Chondrocyte (in vitro differentiated cells): ENCODE results near the gene ECSIT. TPM values are rescaled to one million over a fixed set of nuclear protein-coding genes. Genes with fewer than 3 reads are reported as not detected.
"Not testable (repeated sequence)": the region's sequence is repeated elsewhere in the genome, so short reads cannot be mapped to it uniquely, and the experiment has no call there.

Source experiments
- DNase-seq: peaks from one replicate; pipeline ENCODE4 v3.0.0; 2021; ENCODE audit warnings: mixed read lengths, low spot score
- H3K27ac Mint-ChIP-seq: one replicate; pipeline ENCODE4 v1.8.0; 2021; ENCODE audit warnings: mild to moderate bottlenecking, moderate library complexity, mixed read lengths; ENCODE audit not compliant: unreplicated experiment
- H3K27me3 Mint-ChIP-seq: 2 replicates; pipeline ENCODE4 v1.8.0; 2021; ENCODE audit warnings: low read depth, mixed read lengths
- H3K36me3 Mint-ChIP-seq: 2 replicates; pipeline ENCODE4 v1.8.0; 2021; ENCODE audit warnings: low read depth, mixed read lengths
- H3K4me1 Mint-ChIP-seq: 2 replicates; pipeline ENCODE4 v1.8.0; 2021; ENCODE audit warnings: low read depth, mild to moderate bottlenecking, mixed read lengths
- H3K4me3 Mint-ChIP-seq: one replicate; pipeline ENCODE4 v1.8.0; 2021; ENCODE audit warnings: mild to moderate bottlenecking, moderate library complexity, mixed read lengths; ENCODE audit not compliant: unreplicated experiment
- H3K9me3 Mint-ChIP-seq: 2 replicates; pipeline ENCODE4 v1.8.0; 2021; ENCODE audit warnings: low read depth, mixed read lengths
- total RNA-seq: library from RNA; stranded (reverse); gene quantifications from 3 replicates; pipeline ENCODE4 v1.2.1, GENCODE V29; 2021
- TF ChIP-seq, protein P1 (sequence below): fragments of 200-600 bp; sonication (generic); IDR thresholded peaks from 2 replicates; pipeline ENCODE4 v1.5.0; 2021; ENCODE audit warnings: antibody characterized with exemption, mild to moderate bottlenecking, moderate library complexity

ECSIT gene
- total RNA-seq, 1 donor from 2014 or later: 20.5 TPM

GRCh38 chr19:11570039-11570462, 41.1 kb upstream of the ECSIT start:
- TF ChIP-seq, protein P1, sequence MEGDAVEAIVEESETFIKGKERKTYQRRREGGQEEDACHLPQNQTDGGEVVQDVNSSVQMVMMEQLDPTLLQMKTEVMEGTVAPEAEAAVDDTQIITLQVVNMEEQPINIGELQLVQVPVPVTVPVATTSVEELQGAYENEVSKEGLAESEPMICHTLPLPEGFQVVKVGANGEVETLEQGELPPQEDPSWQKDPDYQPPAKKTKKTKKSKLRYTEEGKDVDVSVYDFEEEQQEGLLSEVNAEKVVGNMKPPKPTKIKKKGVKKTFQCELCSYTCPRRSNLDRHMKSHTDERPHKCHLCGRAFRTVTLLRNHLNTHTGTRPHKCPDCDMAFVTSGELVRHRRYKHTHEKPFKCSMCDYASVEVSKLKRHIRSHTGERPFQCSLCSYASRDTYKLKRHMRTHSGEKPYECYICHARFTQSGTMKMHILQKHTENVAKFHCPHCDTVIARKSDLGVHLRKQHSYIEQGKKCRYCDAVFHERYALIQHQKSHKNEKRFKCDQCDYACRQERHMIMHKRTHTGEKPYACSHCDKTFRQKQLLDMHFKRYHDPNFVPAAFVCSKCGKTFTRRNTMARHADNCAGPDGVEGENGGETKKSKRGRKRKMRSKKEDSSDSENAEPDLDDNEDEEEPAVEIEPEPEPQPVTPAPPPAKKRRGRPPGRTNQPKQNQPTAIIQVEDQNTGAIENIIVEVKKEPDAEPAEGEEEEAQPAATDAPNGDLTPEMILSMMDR: no peak
- Mint-ChIP-seq H3K27me3 (no peaks in the 10 kb centered on the region), H3K4me3 (no peak overlapping the region), H3K27ac (no peak overlapping the region), H3K4me1 (no peaks in the 10 kb centered on the region), H3K9me3 (no peaks in the 10 kb centered on the region), H3K36me3 (no peaks in the 10 kb centered on the region)
- no peak for DNase-seq

GRCh38 chr19:11566164-11566563, 37.2 kb upstream of the ECSIT start:
- Mint-ChIP-seq H3K36me3 (no peaks in the 10 kb centered on the region), H3K4me3 (no peak overlapping the region), H3K4me1 (no peaks in the 10 kb centered on the region), H3K27ac (no peak overlapping the region), H3K27me3 (no peaks in the 10 kb centered on the region), H3K9me3 (no peaks in the 10 kb centered on the region)
- no peak for DNase-seq
- TF ChIP-seq, protein P1: no peak

DNA sequence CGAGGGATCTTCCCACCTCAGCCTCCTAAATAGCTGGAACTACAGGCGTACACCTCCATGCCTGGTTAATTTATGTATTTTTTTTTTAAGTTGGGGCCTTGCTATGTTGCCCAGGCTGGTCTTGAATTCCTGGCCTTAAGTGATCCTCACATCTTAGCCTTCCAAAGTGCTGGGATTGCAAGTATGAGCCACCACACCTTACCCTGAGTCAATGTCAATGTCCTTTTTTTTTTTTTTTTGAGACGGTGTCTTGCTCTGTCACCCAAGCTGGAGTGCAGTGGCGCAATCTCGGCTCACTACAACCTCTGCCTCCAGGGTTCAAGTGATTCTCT, 36.7 kb upstream of the ECSIT start:
- H3K4me3 Mint-ChIP-seq, DNase-seq, H3K36me3 Mint-ChIP-seq, H3K9me3 Mint-ChIP-seq, H3K27me3 Mint-ChIP-seq, H3K4me1 Mint-ChIP-seq, H3K27ac Mint-ChIP-seq: not testable (repeated sequence)

DNA sequence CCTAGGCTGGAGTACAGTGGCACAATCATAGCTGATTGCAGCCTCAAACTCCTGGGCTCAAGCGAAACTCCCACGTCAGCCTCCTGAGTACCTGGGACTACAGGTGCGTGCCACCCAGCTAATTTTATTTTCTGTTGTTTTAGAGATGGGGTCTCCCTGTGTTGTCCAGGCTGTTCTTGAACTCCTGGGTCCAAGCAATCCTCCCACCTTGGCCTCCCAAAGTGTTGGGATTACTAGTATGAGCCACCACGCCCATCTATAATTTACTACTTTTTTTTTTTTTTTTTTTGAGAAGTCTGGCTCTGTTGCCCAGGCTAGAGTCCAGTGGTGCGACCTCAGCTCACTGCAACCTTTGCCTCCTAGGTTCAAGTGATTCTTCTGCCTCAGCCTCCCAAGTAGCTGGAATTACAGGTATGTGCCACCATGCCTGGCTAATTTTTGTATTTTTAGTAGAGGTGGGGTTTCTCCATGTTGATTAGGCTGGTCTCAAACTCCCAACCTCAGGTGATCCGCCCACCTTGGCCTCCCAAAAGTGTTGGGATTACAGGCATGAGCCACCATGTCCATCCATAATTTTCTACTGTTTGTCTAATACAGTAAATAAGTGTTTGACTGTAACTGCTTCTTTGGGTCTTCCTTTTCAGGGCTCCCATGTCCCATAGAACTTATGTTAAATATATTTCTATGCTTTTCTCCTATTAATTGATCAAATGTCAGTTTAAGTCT, 35.3 kb upstream of the ECSIT start:
- H3K36me3 Mint-ChIP-seq, DNase-seq, H3K9me3 Mint-ChIP-seq, H3K27ac Mint-ChIP-seq, H3K4me3 Mint-ChIP-seq, H3K27me3 Mint-ChIP-seq: not testable (repeated sequence)
- peaks cover 10% of the 10 kb centered on the region for H3K4me1 Mint-ChIP-seq

- DNase-seq: no peak
- H3K9me3 Mint-ChIP-seq: no peaks in the 10 kb centered on the region
- TF ChIP-seq, protein P1: no peak
- no peaks in the 10 kb centered on the region for H3K36me3 Mint-ChIP-seq
- no peak overlapping the region for H3K4me3 Mint-ChIP-seq
- no peaks in the 10 kb centered on the region for H3K27me3 Mint-ChIP-seq
- H3K27ac Mint-ChIP-seq: no peak overlapping the region
- peaks cover 13% of the 10 kb centered on the region for H3K4me1 Mint-ChIP-seq
Observed at GRCh38 chr19:11563532-11563931, 34.6 kb upstream of the ECSIT start.

DNA sequence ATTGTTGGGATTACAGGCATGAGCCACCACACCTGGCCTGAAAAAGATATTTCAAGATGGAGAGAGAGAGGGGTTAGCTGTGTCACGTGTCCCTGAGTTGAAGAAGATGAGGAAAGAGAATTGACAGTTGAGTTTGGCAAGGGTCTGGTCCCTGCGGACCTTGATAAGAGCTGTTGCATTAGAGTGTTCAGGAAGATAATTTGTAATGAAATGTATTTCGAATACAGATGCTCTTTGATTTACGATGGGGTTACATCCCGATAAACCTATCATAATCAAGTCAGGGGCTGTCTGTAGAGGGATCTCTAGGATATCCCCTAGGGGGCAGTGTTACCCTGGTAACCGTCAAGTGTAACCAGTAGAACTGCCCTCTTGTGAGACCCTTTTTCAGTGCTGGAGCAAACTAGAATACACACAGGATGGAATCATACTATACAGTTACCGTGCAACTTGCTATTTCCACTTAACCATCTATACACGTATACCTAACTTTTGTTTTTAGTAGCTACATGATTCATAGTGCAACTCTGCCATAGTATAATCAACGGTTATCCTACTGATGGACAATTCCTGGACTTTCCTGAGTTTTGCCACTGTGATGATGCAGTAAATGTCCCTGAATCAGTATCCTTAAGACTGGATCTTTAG, 31.6 kb upstream of the ECSIT start:
- TF ChIP-seq, protein P1: peak; percentile 83
- Mint-ChIP-seq H3K4me3 (peak overlapping the region; percentile 61), H3K9me3 (no peaks in the 10 kb centered on the region), H3K27ac (no peak overlapping the region), H3K27me3 (no peaks in the 10 kb centered on the region), H3K36me3 (peaks cover 2% of the 10 kb centered on the region), H3K4me1 (peaks cover 30% of the 10 kb centered on the region)
- DNase-seq: no peak
